ENCODE results near the gene NRXN3.

- TF ChIP-seq CTCF (IDR thresholded peaks at IDR 0.05) = no peak
- no peak for TF ChIP-seq POLR2AphosphoS5 (IDR thresholded peaks at IDR 0.05)
- TF ChIP-seq POLR2A (IDR thresholded peaks at IDR 0.05) = no peak
Observed at GRCh38 chr14:78228702-78229327, 58.6 kb downstream of the NRXN3 start.

All from stomach (tissue), 4 donors.